H1 (cell line): Measurements from ENCODE around the gene TRABD2A.

Experiments
- POLR2AphosphoS5 ChIP-seq: IDR thresholded peaks from 2 replicates; pipeline ENCODE4 v1.6.1; 2011; ENCODE audit warnings: low read depth, low read length
- POU5F1 ChIP-seq: IDR thresholded peaks from 2 replicates; pipeline ENCODE4 v1.6.1; 2011; ENCODE audit warnings: low read depth, mild to moderate bottlenecking, low read length, moderate library complexity
- TAF1 ChIP-seq: IDR thresholded peaks from 2 replicates; pipeline ENCODE4 v1.6.1; 2011; ENCODE audit warnings: mild to moderate bottlenecking, low read depth, low read length
- TBP ChIP-seq: IDR thresholded peaks from 2 replicates; pipeline ENCODE4 v1.6.1; 2011; ENCODE audit warnings: low read depth, low read length, improper control_type of control experiment
- ZNF274 ChIP-seq: IDR thresholded peaks from 2 replicates; pipeline ENCODE4 v1.7.0; 2012; ENCODE audit warnings: low read length, borderline replicate concordance; ENCODE audit errors: extremely low read depth
- TF ChIP-seq, protein P1 (sequence below), 3 experiments: IDR thresholded peaks; 1 replicate in 2 of 3; 2 replicates in 1 of 3; pipeline versions ENCODE4 v1.5.1 to v1.6.1; 2011; ENCODE audit warnings: low read length in 3 of 3, mild to moderate bottlenecking in 3 of 3, inconsistent platforms in 2 of 3, low read depth in 1 of 3, moderate library complexity in 1 of 3; ENCODE audit not compliant: insufficient read depth in 1 of 3; ENCODE audit errors: control extremely low read depth in 1 of 3
- TF ChIP-seq, protein P2 (sequence below): IDR thresholded peaks from 2 replicates; pipeline ENCODE4 v1.6.1; 2012; ENCODE audit warnings: inconsistent platforms

GRCh38 chr2:84856787-84857186, 24.1 kb downstream of the TRABD2A start:
- TF ChIP-seq, protein P1, sequence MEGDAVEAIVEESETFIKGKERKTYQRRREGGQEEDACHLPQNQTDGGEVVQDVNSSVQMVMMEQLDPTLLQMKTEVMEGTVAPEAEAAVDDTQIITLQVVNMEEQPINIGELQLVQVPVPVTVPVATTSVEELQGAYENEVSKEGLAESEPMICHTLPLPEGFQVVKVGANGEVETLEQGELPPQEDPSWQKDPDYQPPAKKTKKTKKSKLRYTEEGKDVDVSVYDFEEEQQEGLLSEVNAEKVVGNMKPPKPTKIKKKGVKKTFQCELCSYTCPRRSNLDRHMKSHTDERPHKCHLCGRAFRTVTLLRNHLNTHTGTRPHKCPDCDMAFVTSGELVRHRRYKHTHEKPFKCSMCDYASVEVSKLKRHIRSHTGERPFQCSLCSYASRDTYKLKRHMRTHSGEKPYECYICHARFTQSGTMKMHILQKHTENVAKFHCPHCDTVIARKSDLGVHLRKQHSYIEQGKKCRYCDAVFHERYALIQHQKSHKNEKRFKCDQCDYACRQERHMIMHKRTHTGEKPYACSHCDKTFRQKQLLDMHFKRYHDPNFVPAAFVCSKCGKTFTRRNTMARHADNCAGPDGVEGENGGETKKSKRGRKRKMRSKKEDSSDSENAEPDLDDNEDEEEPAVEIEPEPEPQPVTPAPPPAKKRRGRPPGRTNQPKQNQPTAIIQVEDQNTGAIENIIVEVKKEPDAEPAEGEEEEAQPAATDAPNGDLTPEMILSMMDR (IDR thresholded peaks at IDR 0.05; ENCODE audit: control extremely low read depth in 1 of 3, insufficient read depth in 1 of 3, low read depth in 1 of 3, low read length in 3 of 3): no peak
- no peak for TF ChIP-seq ZNF274
- TF ChIP-seq POLR2AphosphoS5: no peak
- TF ChIP-seq, protein P2, sequence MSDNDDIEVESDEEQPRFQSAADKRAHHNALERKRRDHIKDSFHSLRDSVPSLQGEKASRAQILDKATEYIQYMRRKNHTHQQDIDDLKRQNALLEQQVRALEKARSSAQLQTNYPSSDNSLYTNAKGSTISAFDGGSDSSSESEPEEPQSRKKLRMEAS: no peak
- TF ChIP-seq TAF1: no peak
- no peak for TF ChIP-seq POU5F1
- TF ChIP-seq TBP: no peak
